ENCODE data around the gene LAMTOR3. TPM values are rescaled to one million over a fixed set of nuclear protein-coding genes. Genes with fewer than 3 reads are reported as not detected.

The LAMTOR3 gene
- total and polyA plus RNA-seq, 9 of the 15 experiments (the other 6 are each of a cell fraction or from before 2014, with no cell fraction given), result 17.9 to 146 (median 59.4) TPM

DNA sequence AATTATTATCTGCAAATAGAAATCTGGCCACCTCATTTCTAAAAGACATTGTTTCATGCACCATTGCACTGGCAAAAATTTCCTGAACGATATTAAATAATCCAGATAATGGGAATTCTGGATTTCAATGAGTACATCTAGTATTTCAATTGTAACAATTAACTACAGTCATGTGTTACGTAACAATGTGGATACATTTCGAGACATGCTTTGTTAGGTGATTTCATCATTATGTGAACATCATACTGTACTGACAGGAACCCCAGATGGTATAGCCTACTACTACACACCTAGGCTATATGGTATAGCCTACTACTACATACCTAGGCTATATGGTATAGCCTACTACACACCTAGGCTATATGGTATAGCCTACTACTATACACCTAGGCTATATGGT lies 14.8 kb downstream of the LAMTOR3 start:
- FAIRE-seq (no peak), DNase-seq (ENCODE audit: extremely low read depth in 1 of 4, low spot score in 3 of 4) (no peak), ATAC-seq (no peak)
- Histone ChIP-seq H3K36me3 (ENCODE audit: control insufficient read depth, insufficient read depth, low read length) (peaks cover 47% of the 10 kb centered on the region), H3K4me2 (ENCODE audit: insufficient read depth, low read length) (no peak overlapping the region), H3K4me1 (replicated peaks in 1 of 2; ENCODE audit: control insufficient read depth in 2 of 2, insufficient read depth in 2 of 2, low read length in 2 of 2) (no peaks in the 10 kb centered on the region), H3K9me1 (ENCODE audit: control insufficient read depth, insufficient read depth, low read length) (no peaks in the 10 kb centered on the region), H3K4me3 (no peak overlapping the region), H3K27me3 (ENCODE audit: control insufficient read depth in 2 of 2, insufficient read depth in 2 of 2, low read length in 2 of 2) (no peaks in the 10 kb centered on the region), H3K27ac (ENCODE audit: extremely low read depth, low read depth, low read length) (no peak overlapping the region), H2AFZ (ENCODE audit: low read depth, low read length) (no peak overlapping the region), H4K20me1 (replicated peaks; ENCODE audit: control insufficient read depth, insufficient read depth, low read length) (no peaks in the 10 kb centered on the region), H3K9me3 (replicated peaks; ENCODE audit: control insufficient read depth, insufficient read depth, low read depth, low read length) (no peaks in the 10 kb centered on the region), H3K79me2 (ENCODE audit: control insufficient read depth, insufficient read depth, low read length) (no peaks in the 10 kb centered on the region), H3K9ac (ENCODE audit: insufficient read depth in 1 of 2, low read depth in 2 of 2, low read length in 2 of 2) (no peak overlapping the region)
- TF ChIP-seq SIN3A (IDR thresholded peaks at IDR 0.05; ENCODE audit: borderline replicate concordance in 2 of 2, control insufficient read depth in 1 of 2, low read depth in 2 of 2, low read length in 2 of 2) (no peak), HDGF (IDR thresholded peaks at IDR 0.05) (no peak), CEBPB (tag; IDR thresholded peaks at IDR 0.05) (peak; percentile 81), CEBPG (CRISPR knock-in tag; IDR thresholded peaks at IDR 0.05) (no peak), CEBPG (tag; conservative IDR thresholded peaks at IDR 0.05 in 1 of 2, IDR thresholded peaks at IDR 0.05 in 1 of 2) (peak; percentile 56 to 67)
- BruUV-seq (replicated peaks), result no TSS peak
- ChIA-PET POLR2A (interaction anchor here (1.4 kb wide), 1 partner anchor 68 kb away, joined by 5 read pairs; no protein-coding TSS in a partner anchor), CTCF (ENCODE audit: low intra/inter-chr PET ratio) (no interaction called here)
- intact Hi-C loops (cut with micrococcal nuclease) (no loop called here), in situ Hi-C loops (cut with MboI) (loop anchor here (10.0 kb wide), 1 partner anchor 315 kb away; the partner anchor contains the start of gene TRMT10A)
- whole genome bisulfite sequencing (ENCODE audit: insufficient coverage, low coverage, missing lambda C conversion rate), result 92% methylated on average over 3 of the region's 3 CpGs

DNA sequence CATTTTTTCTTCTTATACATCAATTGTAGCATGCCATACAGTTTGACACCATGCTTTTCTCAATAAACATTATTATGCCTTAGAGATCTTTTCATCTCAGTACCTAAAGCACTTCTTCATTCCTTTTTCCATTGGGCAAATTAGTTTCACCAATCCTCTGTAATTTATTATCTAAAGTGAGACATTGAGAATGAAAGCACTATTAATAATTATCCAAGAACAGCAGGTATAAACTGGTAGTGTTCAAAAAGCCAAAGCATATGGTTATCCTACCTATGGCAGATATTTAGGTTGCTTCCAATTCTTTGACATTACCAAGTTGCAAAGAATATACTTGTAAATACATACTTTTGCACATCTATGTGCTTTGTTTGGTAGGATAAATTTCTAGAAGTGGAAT lies 15.6 kb downstream of the LAMTOR3 start:
- peaks cover 40% of the 10 kb centered on the region for H3K36me3 ChIP-seq (ENCODE audit: control insufficient read depth, insufficient read depth, low read length)
- BruUV-seq (replicated peaks), result no TSS peak
- ATAC-seq (no peak), DNase-seq (ENCODE audit: extremely low read depth in 1 of 4, low spot score in 3 of 4) (no peak), FAIRE-seq (no peak)
- no peaks in the 10 kb centered on the region for H3K79me2 ChIP-seq (ENCODE audit: control insufficient read depth, insufficient read depth, low read length)
- CTCF ChIA-PET (ENCODE audit: low intra/inter-chr PET ratio), result no interaction called here
- H3K27me3 ChIP-seq (ENCODE audit: control insufficient read depth in 2 of 2, insufficient read depth in 2 of 2, low read length in 2 of 2), result no peaks in the 10 kb centered on the region
- POLR2A ChIA-PET, result no interaction called here
- no peak overlapping the region for H3K9ac ChIP-seq (ENCODE audit: insufficient read depth in 1 of 2, low read depth in 2 of 2, low read length in 2 of 2)
- H3K4me1 ChIP-seq (replicated peaks in 1 of 2; ENCODE audit: control insufficient read depth in 2 of 2, insufficient read depth in 2 of 2, low read length in 2 of 2), result no peaks in the 10 kb centered on the region
- H3K4me2 ChIP-seq (ENCODE audit: insufficient read depth, low read length), result no peak overlapping the region
- no peak overlapping the region for H2AFZ ChIP-seq (ENCODE audit: low read depth, low read length)
- in situ Hi-C loops (cut with MboI) (loop anchor here (10.0 kb wide), 1 partner anchor 314 kb away; the partner anchor contains the start of gene TRMT10A), intact Hi-C loops (cut with micrococcal nuclease) (no loop called here)
- no peak overlapping the region for H3K4me3 ChIP-seq
- no peaks in the 10 kb centered on the region for H3K9me3 ChIP-seq (replicated peaks; ENCODE audit: control insufficient read depth, insufficient read depth, low read depth, low read length)
- no peaks in the 10 kb centered on the region for H4K20me1 ChIP-seq (replicated peaks; ENCODE audit: control insufficient read depth, insufficient read depth, low read length)
- H3K27ac ChIP-seq (ENCODE audit: extremely low read depth, low read depth, low read length), result no peak overlapping the region
- no peaks in the 10 kb centered on the region for H3K9me1 ChIP-seq (ENCODE audit: control insufficient read depth, insufficient read depth, low read length)
- TF ChIP-seq, protein P1, sequence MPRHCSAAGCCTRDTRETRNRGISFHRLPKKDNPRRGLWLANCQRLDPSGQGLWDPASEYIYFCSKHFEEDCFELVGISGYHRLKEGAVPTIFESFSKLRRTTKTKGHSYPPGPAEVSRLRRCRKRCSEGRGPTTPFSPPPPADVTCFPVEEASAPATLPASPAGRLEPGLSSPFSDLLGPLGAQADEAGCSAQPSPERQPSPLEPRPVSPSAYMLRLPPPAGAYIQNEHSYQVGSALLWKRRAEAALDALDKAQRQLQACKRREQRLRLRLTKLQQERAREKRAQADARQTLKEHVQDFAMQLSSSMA (CRISPR knock-in tag; IDR thresholded peaks at IDR 0.05), result no peak
- TF ChIP-seq ZNF354B (CRISPR knock-in tag; IDR thresholded peaks at IDR 0.05), result no peak
- no peak for TF ChIP-seq EP300 (IDR thresholded peaks at IDR 0.05; ENCODE audit: low read length)
- TF ChIP-seq, protein P2, sequence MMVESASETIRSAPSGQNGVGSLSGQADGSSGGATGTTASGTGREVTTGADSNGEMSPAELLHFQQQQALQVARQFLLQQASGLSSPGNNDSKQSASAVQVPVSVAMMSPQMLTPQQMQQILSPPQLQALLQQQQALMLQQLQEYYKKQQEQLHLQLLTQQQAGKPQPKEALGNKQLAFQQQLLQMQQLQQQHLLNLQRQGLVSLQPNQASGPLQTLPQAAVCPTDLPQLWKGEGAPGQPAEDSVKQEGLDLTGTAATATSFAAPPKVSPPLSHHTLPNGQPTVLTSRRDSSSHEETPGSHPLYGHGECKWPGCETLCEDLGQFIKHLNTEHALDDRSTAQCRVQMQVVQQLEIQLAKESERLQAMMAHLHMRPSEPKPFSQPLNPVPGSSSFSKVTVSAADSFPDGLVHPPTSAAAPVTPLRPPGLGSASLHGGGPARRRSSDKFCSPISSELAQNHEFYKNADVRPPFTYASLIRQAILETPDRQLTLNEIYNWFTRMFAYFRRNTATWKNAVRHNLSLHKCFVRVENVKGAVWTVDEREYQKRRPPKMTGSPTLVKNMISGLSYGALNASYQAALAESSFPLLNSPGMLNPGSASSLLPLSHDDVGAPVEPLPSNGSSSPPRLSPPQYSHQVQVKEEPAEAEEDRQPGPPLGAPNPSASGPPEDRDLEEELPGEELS (CRISPR knock-in tag; IDR thresholded peaks at IDR 0.05; ENCODE audit: borderline replicate concordance), result no peak
- TF ChIP-seq STAG1 (CRISPR knock-in tag; IDR thresholded peaks at IDR 0.05; ENCODE audit: borderline replicate concordance), result no peak
- no peak for TF ChIP-seq HSF4 (CRISPR knock-in tag; IDR thresholded peaks at IDR 0.05; ENCODE audit: borderline replicate concordance)
- no peak for TF ChIP-seq GATA2 (CRISPR knock-in tag; IDR thresholded peaks at IDR 0.05)
- TF ChIP-seq HMG20A (CRISPR knock-in tag; conservative IDR thresholded peaks at IDR 0.05), result no peak
- no peak for TF ChIP-seq ZC3H4 (CRISPR knock-in tag; IDR thresholded peaks at IDR 0.05; ENCODE audit: borderline replicate concordance)
- no peak for TF ChIP-seq ZNF311 (CRISPR knock-in tag; IDR thresholded peaks at IDR 0.05)
